ENCODE data around the gene NNT. TPM values are rescaled to one million over a fixed set of nuclear protein-coding genes. Genes with fewer than 3 reads are reported as not detected.

Gene NNT
- total and polyA plus RNA-seq, 2 of the 13 experiments (the other 11 are each of a cell fraction or from before 2014, with no cell fraction given), result 21.1 to 58.0 TPM

DNA sequence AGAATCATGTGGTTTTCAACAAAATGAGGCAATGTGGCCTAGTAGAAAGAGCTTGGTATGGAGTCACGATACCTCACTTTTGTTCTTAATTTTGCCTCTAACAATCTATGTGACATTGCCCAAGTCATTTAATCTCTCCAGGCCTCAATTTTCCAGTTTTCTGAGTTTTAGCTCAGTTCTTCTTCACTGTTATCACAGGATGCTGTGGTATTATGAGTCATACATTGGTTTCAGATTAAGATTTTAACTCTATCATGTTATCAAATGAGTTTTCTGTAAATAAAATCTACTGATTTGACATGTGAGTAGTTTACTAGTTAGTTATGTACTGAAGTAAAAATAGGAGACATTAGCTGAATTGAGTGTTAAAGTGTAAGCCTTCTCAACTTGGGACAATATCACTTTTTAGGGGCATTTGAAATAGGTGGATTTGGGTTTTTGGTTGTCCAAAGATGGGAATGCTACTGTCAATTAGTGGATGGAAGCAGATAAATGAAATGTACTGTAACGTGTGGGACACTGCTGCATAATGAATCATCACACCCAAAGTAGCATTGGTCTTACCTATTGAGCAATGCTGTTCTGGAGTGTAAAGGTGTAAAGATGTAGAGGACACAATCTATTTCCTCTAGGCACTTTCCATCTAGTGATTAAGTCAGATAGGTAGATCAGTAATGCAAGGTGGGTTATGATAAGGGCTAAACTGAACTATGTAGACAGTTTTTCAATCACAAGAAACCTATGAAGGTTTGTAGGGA, 73.3 kb downstream of the NNT start:
- FAIRE-seq, result no peak

More for the DNA sequence above, 73.3 kb downstream of the NNT start:
- H3K36me3 ChIP-seq (replicated peaks in 1 of 2; ENCODE audit: control insufficient read depth in 1 of 2, insufficient read depth in 2 of 2, low read length in 2 of 2), result peaks cover 0 to 3% of the 10 kb centered on the region in 2 experiments; a peak in 3 of 5 replicates
- DNase-seq (ENCODE audit: low spot score) (no peak), ATAC-seq (no peak)
- no peak overlapping the region for H3K4me3 ChIP-seq (replicated peaks in 1 of 3; ENCODE audit: insufficient read depth in 1 of 3, low read depth in 2 of 3, low read length in 3 of 3)
- 98% methylated on average over 2 of the region's 2 CpGs for WGBS (ENCODE audit: low lambda C conversion rate)
- no peak overlapping the region for H3K27ac ChIP-seq (ENCODE audit: extremely low read length, insufficient read depth, low read length)
- POLR2A ChIA-PET, result no interaction called here
- CTCF ChIA-PET (ENCODE audit: low intra/inter-chr PET ratio, low total read pairs), result no interaction called here
- no peak overlapping the region for H2AFZ ChIP-seq (ENCODE audit: low read length)
- no peaks in the 10 kb centered on the region for H3K79me2 ChIP-seq (ENCODE audit: insufficient read depth, low read length)
- no peaks in the 10 kb centered on the region for H3K4me1 ChIP-seq (ENCODE audit: insufficient read depth, low read length)
- no peaks in the 10 kb centered on the region for H4K20me1 ChIP-seq (ENCODE audit: insufficient read depth, low read length)
- no peak for TF ChIP-seq ARNTL (CRISPR knock-in tag; IDR thresholded peaks at IDR 0.05)
- TF ChIP-seq ZNF597 (CRISPR knock-in tag; IDR thresholded peaks at IDR 0.05), result no peak
- no peak for TF ChIP-seq HNRNPL (IDR thresholded peaks at IDR 0.05; ENCODE audit: low read depth, low read length)
- no peak for TF ChIP-seq NFE2 (CRISPR knock-in tag; IDR thresholded peaks at IDR 0.05)
- no peak for TF ChIP-seq FOXK1 (CRISPR knock-in tag; IDR thresholded peaks at IDR 0.05; ENCODE audit: borderline replicate concordance, low read depth)
- no peak for TF ChIP-seq GABPA (IDR thresholded peaks at IDR 0.05; ENCODE audit: low read depth, low read length)
- TF ChIP-seq GABPA (CRISPR knock-in tag; IDR thresholded peaks at IDR 0.05; ENCODE audit: low read depth), result no peak
- TF ChIP-seq ZNF614 (CRISPR knock-in tag; IDR thresholded peaks at IDR 0.05; ENCODE audit: borderline replicate concordance), result no peak
- TF ChIP-seq FIP1L1 (IDR thresholded peaks at IDR 0.05; ENCODE audit: borderline replicate concordance, insufficient read depth, low read depth, low read length), result no peak
- no peak for TF ChIP-seq SKIL (CRISPR knock-in tag; IDR thresholded peaks at IDR 0.05; ENCODE audit: borderline replicate concordance)
- TF ChIP-seq ZBTB38 (CRISPR knock-in tag; IDR thresholded peaks at IDR 0.05), result no peak
- TF ChIP-seq ZNF326 (CRISPR knock-in tag; IDR thresholded peaks at IDR 0.05; ENCODE audit: borderline replicate concordance), result no peak
- TF ChIP-seq ZNF33B (CRISPR knock-in tag; IDR thresholded peaks at IDR 0.05), result no peak
- TF ChIP-seq FOXO4 (CRISPR knock-in tag; conservative IDR thresholded peaks at IDR 0.05), result no peak
- TF ChIP-seq MZF1 (CRISPR knock-in tag; IDR thresholded peaks at IDR 0.05; ENCODE audit: borderline replicate concordance), result no peak
- no peak for TF ChIP-seq GZF1 (CRISPR knock-in tag; IDR thresholded peaks at IDR 0.05)
- TF ChIP-seq ZNF546 (CRISPR knock-in tag; conservative IDR thresholded peaks at IDR 0.05), result no peak
- TF ChIP-seq ZNF777 (CRISPR knock-in tag; IDR thresholded peaks at IDR 0.05), result no peak
- no peak for TF ChIP-seq CCDC6 (CRISPR knock-in tag; IDR thresholded peaks at IDR 0.05)
- no peak for TF ChIP-seq TBX3 (IDR thresholded peaks at IDR 0.05; ENCODE audit: borderline replicate concordance)
- TF ChIP-seq ZNF44 (CRISPR knock-in tag; IDR thresholded peaks at IDR 0.05), result no peak
- intact Hi-C loops (cut with micrococcal nuclease; ENCODE audit: unreplicated experiment), result no loop called here
- H3K4me2 ChIP-seq (ENCODE audit: low read depth, low read length), result no peak overlapping the region
- no peaks in the 10 kb centered on the region for H3K27me3 ChIP-seq (ENCODE audit: control insufficient read depth in 1 of 2, insufficient read depth in 2 of 2, low read length in 2 of 2)
- H3K9ac ChIP-seq (ENCODE audit: insufficient read depth, low read depth, low read length), result no peak overlapping the region
- in situ Hi-C loops (cut with HindIII; ENCODE audit: extremely low pct_ligation_motif_present, low pct_unique_long_range_greater_than_20kb), result no loop called here
- H3K9me3 ChIP-seq (ENCODE audit: low read length), result no peaks in the 10 kb centered on the region
- BruUV-seq (replicated peaks), result no TSS peak

Data from HepG2 (cell line).